Measurements from ENCODE around the gene RAB1B.

RAB1B gene

GRCh38 chr11:66313321-66314185 lies 45.1 kb downstream of the RAB1B start:
- Histone ChIP-seq H3K27me3 (peaks cover 83% of the 10 kb centered on the region), H3K27ac (no peak overlapping the region), H3K9me3 (no peaks in the 10 kb centered on the region), H3K36me3 (no peaks in the 10 kb centered on the region), H3K4me3 (ENCODE audit: low read depth in 1 of 2, low read length in 1 of 2) (peak overlapping the region; percentile 76 to 83), H3K4me1 (ENCODE audit: control insufficient read depth in 1 of 2, insufficient read depth in 1 of 2, low read depth in 1 of 2, low read length in 1 of 2) (peaks cover 30 to 33% of the 10 kb centered on the region in 2 experiments)
- TF ChIP-seq CTCF (IDR thresholded peaks at IDR 0.05): no peak

- Histone ChIP-seq H3K36me3 (no peaks in the 10 kb centered on the region), H3K4me1 (ENCODE audit: control insufficient read depth in 1 of 2, insufficient read depth in 1 of 2, low read depth in 1 of 2, low read length in 1 of 2) (peaks cover 31 to 35% of the 10 kb centered on the region in 2 experiments), H3K9me3 (no peaks in the 10 kb centered on the region), H3K4me3 (ENCODE audit: low read depth in 1 of 2, low read length in 1 of 2) (no peak overlapping the region), H3K27ac (no peak overlapping the region), H3K27me3 (peaks cover 81% of the 10 kb centered on the region)
- TF ChIP-seq CTCF (IDR thresholded peaks at IDR 0.05): no peak
Measured at GRCh38 chr11:66314186-66314501, 45.7 kb downstream of the RAB1B start.

GRCh38 chr11:66314561-66315497 lies 46.4 kb downstream of the RAB1B start:
- no peak overlapping the region for H3K4me3 ChIP-seq (ENCODE audit: low read depth in 1 of 2, low read length in 1 of 2)

GRCh38 chr11:66315498-66315885 lies 47.1 kb downstream of the RAB1B start:
- TF ChIP-seq CTCF (IDR thresholded peaks at IDR 0.05): no peak
- Histone ChIP-seq H3K4me1 (ENCODE audit: control insufficient read depth in 1 of 2, insufficient read depth in 1 of 2, low read depth in 1 of 2, low read length in 1 of 2) (peaks cover 31 to 35% of the 10 kb centered on the region in 2 experiments), H3K36me3 (no peaks in the 10 kb centered on the region), H3K27ac (no peak overlapping the region), H3K9me3 (no peaks in the 10 kb centered on the region), H3K27me3 (peaks cover 68% of the 10 kb centered on the region), H3K4me3 (ENCODE audit: low read depth in 1 of 2, low read length in 1 of 2) (no peak overlapping the region)

More at GRCh38 chr11:66314561-66315497, 46.4 kb downstream of the RAB1B start:
- peaks cover 31 to 35% of the 10 kb centered on the region in 2 experiments for H3K4me1 ChIP-seq (ENCODE audit: control insufficient read depth in 1 of 2, insufficient read depth in 1 of 2, low read depth in 1 of 2, low read length in 1 of 2)
- H3K27me3 ChIP-seq: peaks cover 74% of the 10 kb centered on the region
- no peaks in the 10 kb centered on the region for H3K9me3 ChIP-seq
- TF ChIP-seq CTCF (IDR thresholded peaks at IDR 0.05): no peak
- no peak overlapping the region for H3K27ac ChIP-seq
- no peaks in the 10 kb centered on the region for H3K36me3 ChIP-seq

GRCh38 chr11:66315921-66316811 lies 47.7 kb downstream of the RAB1B start:
- Histone ChIP-seq H3K27ac (no peak overlapping the region), H3K27me3 (peaks cover 61% of the 10 kb centered on the region), H3K9me3 (no peaks in the 10 kb centered on the region), H3K36me3 (no peaks in the 10 kb centered on the region), H3K4me3 (ENCODE audit: low read depth in 1 of 2, low read length in 1 of 2) (no peak overlapping the region), H3K4me1 (ENCODE audit: control insufficient read depth in 1 of 2, insufficient read depth in 1 of 2, low read depth in 1 of 2, low read length in 1 of 2) (peaks cover 31 to 35% of the 10 kb centered on the region in 2 experiments)
- TF ChIP-seq CTCF (IDR thresholded peaks at IDR 0.05): no peak

Data from neutrophil (primary cell).